22Rv1 (cell line): Measurements from ENCODE around the gene STRA6.
"Not testable (repeated sequence)": the region's sequence is repeated elsewhere in the genome, so short reads cannot be mapped to it uniquely, and the experiment has no call there.

Experiments
- H3K27ac ChIP-seq: fragments of 450-650 bp; 2 replicates; pipeline ENCODE4 v1.5.1; 2017
- ZFX ChIP-seq: fragments of 450-650 bp; IDR thresholded peaks from 2 replicates; pipeline ENCODE4 v1.6.1; 2017; ENCODE audit warnings: antibody characterized with exemption, borderline replicate concordance
- TF ChIP-seq, protein P1 (sequence below): fragments of 450-650 bp; IDR thresholded peaks from 2 replicates; pipeline ENCODE4 v1.5.1; 2017; ENCODE audit warnings: mild to moderate bottlenecking

Gene STRA6

GRCh38 chr15:74168711-74169126, 33.9 kb downstream of the STRA6 start:
- no peak overlapping the region for H3K27ac ChIP-seq
- TF ChIP-seq ZFX, result no peak
- TF ChIP-seq, protein P1, sequence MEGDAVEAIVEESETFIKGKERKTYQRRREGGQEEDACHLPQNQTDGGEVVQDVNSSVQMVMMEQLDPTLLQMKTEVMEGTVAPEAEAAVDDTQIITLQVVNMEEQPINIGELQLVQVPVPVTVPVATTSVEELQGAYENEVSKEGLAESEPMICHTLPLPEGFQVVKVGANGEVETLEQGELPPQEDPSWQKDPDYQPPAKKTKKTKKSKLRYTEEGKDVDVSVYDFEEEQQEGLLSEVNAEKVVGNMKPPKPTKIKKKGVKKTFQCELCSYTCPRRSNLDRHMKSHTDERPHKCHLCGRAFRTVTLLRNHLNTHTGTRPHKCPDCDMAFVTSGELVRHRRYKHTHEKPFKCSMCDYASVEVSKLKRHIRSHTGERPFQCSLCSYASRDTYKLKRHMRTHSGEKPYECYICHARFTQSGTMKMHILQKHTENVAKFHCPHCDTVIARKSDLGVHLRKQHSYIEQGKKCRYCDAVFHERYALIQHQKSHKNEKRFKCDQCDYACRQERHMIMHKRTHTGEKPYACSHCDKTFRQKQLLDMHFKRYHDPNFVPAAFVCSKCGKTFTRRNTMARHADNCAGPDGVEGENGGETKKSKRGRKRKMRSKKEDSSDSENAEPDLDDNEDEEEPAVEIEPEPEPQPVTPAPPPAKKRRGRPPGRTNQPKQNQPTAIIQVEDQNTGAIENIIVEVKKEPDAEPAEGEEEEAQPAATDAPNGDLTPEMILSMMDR, result no peak

DNA sequence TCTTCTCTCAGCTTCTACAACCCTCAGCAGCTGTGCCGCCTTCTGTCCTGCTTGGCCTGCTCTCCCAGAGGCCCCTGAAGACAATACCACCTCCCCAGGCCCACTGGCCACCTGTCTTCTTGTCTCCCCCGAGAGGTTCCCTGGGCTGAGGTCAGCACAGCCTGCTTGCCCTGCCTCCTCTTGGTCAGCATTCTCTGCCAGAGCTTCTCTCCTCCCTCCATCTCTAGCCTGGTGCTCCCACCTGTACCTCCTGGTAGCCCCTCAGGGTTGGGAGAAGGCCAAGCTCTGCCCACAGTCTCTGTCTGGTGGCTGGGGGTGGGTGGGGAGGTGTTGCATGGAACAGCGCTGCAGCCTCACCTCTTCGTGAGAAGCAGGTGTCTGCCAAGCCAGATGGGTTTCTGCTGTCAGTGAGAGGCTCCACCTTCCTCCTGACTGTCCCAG, 34.7 kb downstream of the STRA6 start:
- TF ChIP-seq, protein P1, result no peak
- no peak for TF ChIP-seq ZFX

GRCh38 chr15:74165461-74165860, 37.1 kb downstream of the STRA6 start:
- TF ChIP-seq, protein P1, result no peak
- no peak for TF ChIP-seq ZFX
- H3K27ac ChIP-seq, result no peak overlapping the region

More for the DNA sequence above, 34.7 kb downstream of the STRA6 start:
- no peak overlapping the region for H3K27ac ChIP-seq

GRCh38 chr15:74162195-74162536, 40.4 kb downstream of the STRA6 start:
- not testable (repeated sequence) for H3K27ac ChIP-seq

DNA sequence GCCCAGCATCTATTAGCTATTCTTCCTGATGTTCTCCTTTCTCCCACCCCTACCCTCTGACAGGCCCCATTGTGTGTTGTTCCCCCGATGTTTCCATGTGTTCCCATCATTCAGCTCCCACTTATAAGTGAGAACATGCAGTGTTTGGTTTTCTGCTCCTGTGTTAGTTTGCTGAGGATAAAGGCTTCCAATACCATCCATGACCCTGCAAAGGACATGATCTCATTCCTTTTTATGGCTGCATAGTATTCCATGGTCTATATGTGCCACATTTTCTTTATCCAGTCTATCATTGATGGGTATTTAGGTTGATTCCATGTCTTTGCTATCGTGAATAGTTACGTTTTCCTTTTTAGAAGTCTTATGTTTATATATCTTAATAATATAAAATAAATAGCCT, 42.2 kb downstream of the STRA6 start:
- not testable (repeated sequence) for H3K27ac ChIP-seq

GRCh38 chr15:74159773-74160172, 42.8 kb downstream of the STRA6 start:
- TF ChIP-seq ZFX, result no peak
- TF ChIP-seq, protein P1, result no peak
- H3K27ac ChIP-seq, result no peak overlapping the region

DNA sequence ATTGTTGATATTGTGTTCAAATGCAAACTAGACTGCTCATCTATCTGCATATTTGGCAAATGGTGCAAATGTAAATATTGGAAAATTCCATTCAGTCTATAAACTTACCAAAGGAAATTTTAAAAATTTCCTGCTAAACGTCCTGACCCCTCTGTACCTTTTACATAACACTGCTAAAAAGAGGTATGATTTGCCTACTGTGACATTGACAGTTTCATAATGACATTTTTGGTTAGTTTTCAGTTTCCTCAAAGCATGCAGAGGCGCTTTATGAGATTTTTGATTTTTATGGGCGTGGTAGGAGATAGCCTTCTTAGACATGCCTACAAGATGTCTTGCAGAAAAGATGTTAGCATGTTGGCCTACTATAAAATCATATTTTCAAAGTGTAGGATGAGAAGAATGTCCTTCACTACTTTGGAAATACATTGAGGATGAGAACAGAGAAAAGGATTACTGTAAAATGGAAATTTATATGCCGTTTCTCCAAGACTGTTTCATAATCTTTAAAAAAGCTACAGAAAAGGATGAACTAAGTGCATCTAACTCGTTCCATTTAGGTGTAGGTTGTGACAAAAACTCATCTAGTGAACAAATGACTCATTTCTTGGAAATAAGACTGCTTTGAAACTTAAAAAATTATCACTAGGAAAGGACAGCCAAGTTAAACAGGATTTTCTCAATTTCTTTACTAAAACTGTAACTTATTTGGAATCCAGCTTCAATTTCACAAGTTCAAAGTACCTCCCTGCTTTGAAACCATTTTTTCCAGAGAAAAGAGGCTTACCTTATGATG, 43.5 kb downstream of the STRA6 start:
- TF ChIP-seq ZFX, result no peak
- TF ChIP-seq, protein P1, result no peak
- no peak overlapping the region for H3K27ac ChIP-seq

DNA sequence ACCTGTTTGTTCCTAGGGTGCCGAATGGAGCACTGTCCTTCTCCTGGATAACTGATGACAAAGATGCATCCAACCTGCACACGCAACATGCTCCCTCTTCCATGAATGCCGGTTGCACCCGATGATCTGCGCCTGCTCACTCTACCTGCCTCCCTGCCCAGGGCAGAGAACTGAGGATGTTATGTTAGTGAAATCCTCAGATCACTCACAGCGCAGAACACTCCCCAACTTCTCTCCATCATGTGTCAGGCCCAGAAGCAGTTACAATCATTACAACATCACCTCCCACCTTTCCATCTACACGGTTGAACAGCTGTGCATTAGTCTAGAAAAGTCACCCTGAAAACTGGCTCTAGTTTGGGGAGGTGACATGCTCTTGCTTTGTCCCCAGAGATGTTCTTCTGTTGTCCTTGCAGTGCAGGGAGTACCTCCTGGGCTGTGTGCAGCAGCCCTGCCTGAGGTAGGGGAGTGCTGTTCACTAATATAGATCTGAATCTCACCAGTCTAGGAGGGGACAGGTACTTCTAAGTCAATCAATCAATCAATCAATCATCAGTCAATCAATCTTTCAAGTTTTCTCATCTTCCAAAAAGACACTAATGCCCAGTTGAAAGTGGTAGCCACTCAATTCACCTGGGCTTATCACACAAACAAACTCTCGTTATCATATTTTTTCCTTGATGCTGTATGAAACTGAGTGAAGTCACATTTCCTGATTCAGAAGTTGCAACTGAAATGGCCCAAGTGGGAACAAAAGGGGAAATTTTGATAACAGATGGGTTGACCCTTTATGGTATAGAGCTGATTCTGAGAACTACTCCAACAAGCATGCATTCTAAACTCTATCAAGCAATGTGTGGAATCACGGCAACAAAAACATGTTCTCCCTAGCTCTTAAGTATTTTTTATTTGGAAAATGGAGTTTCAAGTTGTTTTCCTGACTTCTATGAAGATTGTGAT, 44.4 kb downstream of the STRA6 start:
- no peak overlapping the region for H3K27ac ChIP-seq
- TF ChIP-seq, protein P1, result no peak
- TF ChIP-seq ZFX, result no peak
